ENCODE data around the gene HSH2D. TPM values are rescaled to one million over a fixed set of nuclear protein-coding genes. Genes with fewer than 3 reads are reported as not detected.

HSH2D gene
- total and polyA plus RNA-seq, 10 of the 15 experiments (the other 5 are each of a cell fraction or from before 2014, with no cell fraction given): 22.0 to 145 (median 89.3) TPM

GRCh38 chr19:16119075-16119857, 24.2 kb upstream of the HSH2D start (continued):
- TF ChIP-seq ZBED1 (IDR thresholded peaks at IDR 0.05; ENCODE audit: borderline replicate concordance) (peak; percentile 28; the same call in 1 of the 2 replicates), CBFB (IDR thresholded peaks at IDR 0.05; ENCODE audit: low read depth) (peak; percentile 78), ZNF687 (IDR thresholded peaks at IDR 0.05) (peak; percentile 60; the same call in 1 of the 2 replicates), JUND (IDR thresholded peaks at IDR 0.05; ENCODE audit: low read depth, low read length) (peak; percentile 77), NFIC (IDR thresholded peaks at IDR 0.05; ENCODE audit: low read depth, low read length) (peak; percentile 92), ATF2 (IDR thresholded peaks at IDR 0.05; ENCODE audit: low read length) (peak; percentile 79), BCL3 (IDR thresholded peaks at IDR 0.05; ENCODE audit: borderline replicate concordance, insufficient read depth, low read depth, low read length, poor library complexity, severe bottlenecking) (peak; percentile 74), IKZF1 (conservative IDR thresholded peaks at IDR 0.05) (peak; percentile 90), DPF2 (IDR thresholded peaks at IDR 0.05) (peak; percentile 26; the same call in 1 of the 2 replicates), IRF4 (IDR thresholded peaks at IDR 0.05; ENCODE audit: low read depth, low read length) (peak; percentile 95), MEF2A (IDR thresholded peaks at IDR 0.05; ENCODE audit: insufficient read depth, low read depth, low read length) (peak; percentile 48), CREM (IDR thresholded peaks at IDR 0.05; ENCODE audit: low read depth) (peak; percentile 82; the same call in 1 of the 2 replicates), SP1 (IDR thresholded peaks at IDR 0.05; ENCODE audit: low read depth, low read length) (peak; percentile 52), PAX5 (IDR thresholded peaks at IDR 0.05; ENCODE audit: borderline replicate concordance, low read depth, low read length) (peak; percentile 86), PBX3 (IDR thresholded peaks at IDR 0.05; ENCODE audit: insufficient replicate concordance, low read depth, low read length) (peak; percentile 18), SPI1 (IDR thresholded peaks at IDR 0.05; ENCODE audit: borderline replicate concordance, insufficient read depth, low read depth, low read length) (peak; percentile 62; the same call in 1 of the 2 replicates), RAD21 (IDR thresholded peaks at IDR 0.05; ENCODE audit: insufficient read depth, low read depth, low read length) (0 out of 2 replicates have a peak, but pooled peaks have one; percentile 10), RUNX3 (IDR thresholded peaks at IDR 0.05; ENCODE audit: low read length) (peak; percentile 92), STAT3 (IDR thresholded peaks at IDR 0.05; ENCODE audit: low read depth, low read length) (peak; percentile 68; the same call in 1 of the 2 replicates), TCF3 (IDR thresholded peaks at IDR 0.05; ENCODE audit: borderline replicate concordance, insufficient read depth, low read depth, low read length) (peak; percentile 30; the same call in 1 of the 2 replicates)
